ENCODE data around the gene SULT1A3. TPM values are rescaled to one million over a fixed set of nuclear protein-coding genes. Genes with fewer than 3 reads are reported as not detected.
A peak's percentile ranks its signal among the peaks of the same experiment; 100 is the strongest.

Gene SULT1A3
- total RNA-seq, 1 experiment from 2014 or later, result 8.3 TPM

GRCh38 chr16:30179931-30180330 lies 19.1 kb upstream of the SULT1A3 start:
- Histone ChIP-seq H3K9me3 (no peaks in the 10 kb centered on the region), H3K4me1 (no peaks in the 10 kb centered on the region), H3K36me3 (ENCODE audit: control insufficient read depth, insufficient read depth, low read length) (no peaks in the 10 kb centered on the region), H3K4me3 (ENCODE audit: low read depth, low read length) (no peak overlapping the region), H3K27me3 (replicated peaks; ENCODE audit: control insufficient read depth, insufficient read depth, low read length) (no peaks in the 10 kb centered on the region)
- no peak for TF ChIP-seq CTCF (IDR thresholded peaks at IDR 0.05; ENCODE audit: insufficient read depth in 1 of 2, low read depth in 1 of 2, low read length in 1 of 2, severe bottlenecking in 1 of 2, unreplicated experiment in 1 of 2)
- Mint-ChIP-seq H3K27me3 (ENCODE audit: insufficient read depth, unreplicated experiment) (no peaks in the 10 kb centered on the region), H3K4me1 (ENCODE audit: low read depth, unreplicated experiment) (no peaks in the 10 kb centered on the region), H3K9me3 (ENCODE audit: unreplicated experiment) (no peaks in the 10 kb centered on the region), H3K27ac (ENCODE audit: unreplicated experiment) (no peak overlapping the region), H3K36me3 (ENCODE audit: insufficient read depth, unreplicated experiment) (no peaks in the 10 kb centered on the region), H3K4me3 (ENCODE audit: unreplicated experiment) (no peak overlapping the region)
- BruUV-seq (replicated peaks), result no TSS peak
- intact Hi-C loops (cut with micrococcal nuclease; ENCODE audit: unreplicated experiment), result no loop called here
- ChIA-PET POLR2A (no interaction called here), CTCF (no interaction called here)
- no peak for DNase-seq

GRCh38 chr16:30180741-30181140 lies 18.3 kb upstream of the SULT1A3 start:
- no TSS peak for BruUV-seq (replicated peaks)

GRCh38 chr16:30183233-30184095 lies 15.6 kb upstream of the SULT1A3 start, which contains the start of gene CORO1A:
Gene CORO1A, plus strand, starts transcription at chr16:30183602. Its CDS starts 1,608 bp downstream, at chr16:30185210.
- ChIA-PET CTCF (interaction anchor here (1.0 kb wide), 4 partner anchors 60 to 92 kb away, joined by 3 to 4 read pairs (median 4); partner anchors contain the start of genes MAPK3 and TBX6), POLR2A (no interaction called here)
- Mint-ChIP-seq H3K9me3 (ENCODE audit: unreplicated experiment) (no peaks in the 10 kb centered on the region), H3K4me1 (ENCODE audit: low read depth, unreplicated experiment) (no peaks in the 10 kb centered on the region), H3K4me3 (ENCODE audit: unreplicated experiment) (peak within 1 kb of the TSS; percentile 80), H3K36me3 (ENCODE audit: insufficient read depth, unreplicated experiment) (no peaks in the 10 kb centered on the region), H3K27me3 (ENCODE audit: insufficient read depth, unreplicated experiment) (no peaks in the 10 kb centered on the region), H3K27ac (ENCODE audit: unreplicated experiment) (no peak within 1 kb of the TSS)
- Histone ChIP-seq H3K4me3 (ENCODE audit: low read depth, low read length) (peak within 1 kb of the TSS; percentile 68), H3K36me3 (ENCODE audit: control insufficient read depth, insufficient read depth, low read length) (no peaks in the 10 kb centered on the region), H3K4me1 (no peaks in the 10 kb centered on the region), H3K27me3 (replicated peaks; ENCODE audit: control insufficient read depth, insufficient read depth, low read length) (no peaks in the 10 kb centered on the region), H3K9me3 (no peaks in the 10 kb centered on the region)
- TF ChIP-seq CTCF (IDR thresholded peaks at IDR 0.05; ENCODE audit: insufficient read depth in 1 of 2, low read depth in 1 of 2, low read length in 1 of 2, severe bottlenecking in 1 of 2, unreplicated experiment in 1 of 2), result no peak
- intact Hi-C loops (cut with micrococcal nuclease; ENCODE audit: unreplicated experiment), result no loop called here
- no TSS peak for BruUV-seq (replicated peaks)
- DNase-seq, result peak; percentile 64 to 78

More at GRCh38 chr16:30180741-30181140, 18.3 kb upstream of the SULT1A3 start:
- Mint-ChIP-seq H3K4me3 (ENCODE audit: unreplicated experiment) (no peak overlapping the region), H3K36me3 (ENCODE audit: insufficient read depth, unreplicated experiment) (no peaks in the 10 kb centered on the region), H3K27me3 (ENCODE audit: insufficient read depth, unreplicated experiment) (no peaks in the 10 kb centered on the region), H3K4me1 (ENCODE audit: low read depth, unreplicated experiment) (no peaks in the 10 kb centered on the region), H3K9me3 (ENCODE audit: unreplicated experiment) (no peaks in the 10 kb centered on the region), H3K27ac (ENCODE audit: unreplicated experiment) (no peak overlapping the region)
- no peaks in the 10 kb centered on the region for H3K36me3 ChIP-seq (ENCODE audit: control insufficient read depth, insufficient read depth, low read length)
- no peak overlapping the region for H3K4me3 ChIP-seq (ENCODE audit: low read depth, low read length)
- no peaks in the 10 kb centered on the region for H3K9me3 ChIP-seq
- TF ChIP-seq CTCF (IDR thresholded peaks at IDR 0.05; ENCODE audit: insufficient read depth in 1 of 2, low read depth in 1 of 2, low read length in 1 of 2, severe bottlenecking in 1 of 2, unreplicated experiment in 1 of 2), result no peak
- no peak for DNase-seq
- intact Hi-C loops (cut with micrococcal nuclease; ENCODE audit: unreplicated experiment), result no loop called here
- CTCF ChIA-PET, result interaction anchor here (0.7 kb wide), 1 partner anchor 237 kb away, joined by 4 read pairs; no protein-coding TSS in a partner anchor
- H3K27me3 ChIP-seq (replicated peaks; ENCODE audit: control insufficient read depth, insufficient read depth, low read length), result no peaks in the 10 kb centered on the region
- POLR2A ChIA-PET, result no interaction called here
- no peaks in the 10 kb centered on the region for H3K4me1 ChIP-seq
